ENCODE data around the gene FBXO2. TPM values are rescaled to one million over a fixed set of nuclear protein-coding genes. Genes with fewer than 3 reads are reported as not detected.
A peak's percentile ranks its signal among the peaks of the same experiment; 100 is the strongest.

FBXO2 gene
- total RNA-seq, 1 donor = 2.0 TPM

DNA sequence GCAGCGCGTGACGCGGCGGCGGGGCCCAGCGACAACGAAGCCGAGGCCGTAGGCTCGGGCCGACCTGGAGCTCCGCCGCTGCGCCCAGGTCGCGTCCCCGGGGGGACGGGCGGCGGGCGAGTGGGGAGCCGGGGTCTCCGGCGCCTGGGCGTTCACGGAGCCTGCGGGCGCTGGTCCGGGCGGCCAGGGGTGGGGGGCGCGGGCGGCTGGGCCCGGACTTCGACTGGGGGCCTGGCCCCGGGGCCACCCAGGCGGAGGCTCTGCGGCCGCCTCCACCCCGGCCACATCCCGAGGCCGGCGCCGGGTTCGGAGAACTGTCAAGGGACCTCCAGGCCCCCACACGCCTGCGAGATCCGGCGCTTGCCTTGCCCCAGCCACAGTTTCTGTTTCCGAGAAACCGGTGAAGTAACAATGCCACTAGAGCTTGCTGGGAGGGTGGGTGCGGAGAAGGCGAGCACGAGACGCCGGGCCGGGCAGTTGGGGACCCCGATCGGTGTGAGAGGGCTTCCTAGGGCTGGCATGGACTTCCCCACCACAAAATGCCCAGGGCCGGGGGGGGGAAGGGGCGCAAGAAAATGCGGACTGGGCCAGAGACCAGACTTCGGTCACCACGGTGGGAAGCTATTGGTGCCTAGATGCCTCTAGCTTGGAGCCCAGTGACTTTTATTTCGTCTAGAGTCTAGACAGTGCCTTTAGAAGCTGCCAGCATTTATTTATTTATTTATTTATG lies 10.3 kb upstream of the FBXO2 start:
- TF ChIP-seq, protein P1, sequence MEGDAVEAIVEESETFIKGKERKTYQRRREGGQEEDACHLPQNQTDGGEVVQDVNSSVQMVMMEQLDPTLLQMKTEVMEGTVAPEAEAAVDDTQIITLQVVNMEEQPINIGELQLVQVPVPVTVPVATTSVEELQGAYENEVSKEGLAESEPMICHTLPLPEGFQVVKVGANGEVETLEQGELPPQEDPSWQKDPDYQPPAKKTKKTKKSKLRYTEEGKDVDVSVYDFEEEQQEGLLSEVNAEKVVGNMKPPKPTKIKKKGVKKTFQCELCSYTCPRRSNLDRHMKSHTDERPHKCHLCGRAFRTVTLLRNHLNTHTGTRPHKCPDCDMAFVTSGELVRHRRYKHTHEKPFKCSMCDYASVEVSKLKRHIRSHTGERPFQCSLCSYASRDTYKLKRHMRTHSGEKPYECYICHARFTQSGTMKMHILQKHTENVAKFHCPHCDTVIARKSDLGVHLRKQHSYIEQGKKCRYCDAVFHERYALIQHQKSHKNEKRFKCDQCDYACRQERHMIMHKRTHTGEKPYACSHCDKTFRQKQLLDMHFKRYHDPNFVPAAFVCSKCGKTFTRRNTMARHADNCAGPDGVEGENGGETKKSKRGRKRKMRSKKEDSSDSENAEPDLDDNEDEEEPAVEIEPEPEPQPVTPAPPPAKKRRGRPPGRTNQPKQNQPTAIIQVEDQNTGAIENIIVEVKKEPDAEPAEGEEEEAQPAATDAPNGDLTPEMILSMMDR (IDR thresholded peaks at IDR 0.05; ENCODE audit: insufficient read depth, low read length) = no peak
- peak; percentile 14 for DNase-seq (ENCODE audit: low read depth)
- H3K4me3 ChIP-seq (ENCODE audit: low read depth, low read length) = peak overlapping the region; percentile 61

DNA sequence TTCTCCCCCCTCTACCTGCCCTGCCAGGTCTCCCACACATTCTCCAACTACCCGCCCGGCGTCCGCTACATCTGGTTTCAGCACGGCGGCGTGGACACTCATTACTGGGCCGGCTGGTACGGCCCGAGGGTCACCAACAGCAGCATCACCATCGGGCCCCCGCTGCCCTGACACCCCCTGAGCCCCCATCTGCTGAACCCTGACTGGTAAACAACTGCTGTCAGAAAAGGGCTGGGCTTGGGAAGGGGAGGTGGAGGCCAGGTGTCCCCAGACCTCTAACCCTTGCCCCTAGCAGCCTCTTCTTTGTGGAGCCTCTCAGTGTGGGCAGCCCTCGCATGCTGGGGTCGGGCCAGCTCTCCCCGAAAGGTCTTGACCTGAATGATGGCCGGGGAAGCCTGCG lies 6.9 kb upstream of the FBXO2 start:
- TF ChIP-seq, protein P1 (IDR thresholded peaks at IDR 0.05; ENCODE audit: insufficient read depth, low read length) = no peak
- no peak overlapping the region for H3K4me3 ChIP-seq (ENCODE audit: low read depth, low read length)
- no peak for DNase-seq (ENCODE audit: low read depth)

DNA sequence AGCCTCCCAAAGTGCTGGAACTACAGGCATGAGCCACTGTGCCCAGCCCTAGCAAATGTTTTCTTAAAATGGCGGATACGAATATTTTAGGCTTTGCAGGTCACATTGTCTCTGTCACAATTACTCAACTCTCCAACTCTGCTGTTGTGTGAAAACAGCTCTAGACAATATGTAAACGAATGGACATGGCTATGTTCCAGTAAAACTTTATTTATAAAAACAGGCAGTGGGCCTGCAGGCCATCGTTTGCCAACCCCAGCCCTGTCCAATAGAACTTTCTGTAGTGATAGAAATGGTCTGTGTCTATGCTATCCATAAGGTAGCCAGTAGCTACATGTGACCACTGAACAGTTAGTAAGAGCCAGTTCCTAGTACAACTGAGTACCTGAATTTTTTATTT lies 5.5 kb upstream of the FBXO2 start:
- no peak overlapping the region for H3K4me3 ChIP-seq (ENCODE audit: low read depth, low read length)
- TF ChIP-seq, protein P1 (IDR thresholded peaks at IDR 0.05; ENCODE audit: insufficient read depth, low read length) = no peak
- DNase-seq (ENCODE audit: low read depth) = no peak

DNA sequence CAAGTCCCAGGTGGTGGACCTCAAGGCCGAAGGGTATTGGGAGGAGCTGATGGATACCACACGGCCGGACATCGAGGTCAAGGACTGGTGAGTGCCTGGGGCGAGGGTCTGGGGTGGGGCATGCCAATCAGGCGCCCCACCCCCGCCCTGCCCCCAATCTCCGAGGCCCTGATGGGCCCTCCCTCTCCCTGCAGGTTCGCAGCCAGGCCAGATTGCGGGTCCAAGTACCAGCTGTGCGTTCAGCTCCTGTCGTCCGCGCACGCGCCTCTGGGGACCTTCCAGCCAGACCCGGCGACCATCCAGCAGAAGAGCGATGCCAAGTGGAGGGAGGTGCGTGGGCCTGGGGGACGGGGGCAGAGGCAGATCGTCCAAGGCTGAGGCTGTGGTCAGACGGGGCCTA lies 4.3 kb upstream of the FBXO2 start:
- H3K4me3 ChIP-seq (ENCODE audit: low read depth, low read length) = no peak overlapping the region
- DNase-seq (ENCODE audit: low read depth) = no peak
- TF ChIP-seq, protein P1 (IDR thresholded peaks at IDR 0.05; ENCODE audit: insufficient read depth, low read length) = no peak

DNA sequence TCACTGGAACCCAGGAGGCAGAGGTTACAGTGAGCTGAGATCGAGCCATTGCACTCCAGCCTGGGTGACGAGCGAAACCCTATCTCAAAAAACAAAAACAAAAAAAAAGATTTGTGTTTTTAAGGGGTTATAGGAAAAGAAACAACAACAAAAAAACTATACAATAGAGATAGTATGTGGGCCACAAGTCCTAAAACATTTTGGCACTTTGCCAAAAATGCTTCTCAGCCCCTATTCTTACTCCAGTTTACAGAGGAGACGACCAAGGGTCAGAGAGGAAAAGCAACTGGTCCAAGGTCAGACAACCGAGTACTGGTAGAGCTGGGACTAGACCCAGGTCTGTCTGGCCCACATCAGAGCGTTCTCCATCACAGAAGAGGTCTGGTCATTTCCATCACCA lies 3.4 kb upstream of the FBXO2 start:
- DNase-seq (ENCODE audit: low read depth) = no peak
- TF ChIP-seq, protein P1 (IDR thresholded peaks at IDR 0.05; ENCODE audit: insufficient read depth, low read length) = no peak
- H3K4me3 ChIP-seq (ENCODE audit: low read depth, low read length) = no peak overlapping the region

DNA sequence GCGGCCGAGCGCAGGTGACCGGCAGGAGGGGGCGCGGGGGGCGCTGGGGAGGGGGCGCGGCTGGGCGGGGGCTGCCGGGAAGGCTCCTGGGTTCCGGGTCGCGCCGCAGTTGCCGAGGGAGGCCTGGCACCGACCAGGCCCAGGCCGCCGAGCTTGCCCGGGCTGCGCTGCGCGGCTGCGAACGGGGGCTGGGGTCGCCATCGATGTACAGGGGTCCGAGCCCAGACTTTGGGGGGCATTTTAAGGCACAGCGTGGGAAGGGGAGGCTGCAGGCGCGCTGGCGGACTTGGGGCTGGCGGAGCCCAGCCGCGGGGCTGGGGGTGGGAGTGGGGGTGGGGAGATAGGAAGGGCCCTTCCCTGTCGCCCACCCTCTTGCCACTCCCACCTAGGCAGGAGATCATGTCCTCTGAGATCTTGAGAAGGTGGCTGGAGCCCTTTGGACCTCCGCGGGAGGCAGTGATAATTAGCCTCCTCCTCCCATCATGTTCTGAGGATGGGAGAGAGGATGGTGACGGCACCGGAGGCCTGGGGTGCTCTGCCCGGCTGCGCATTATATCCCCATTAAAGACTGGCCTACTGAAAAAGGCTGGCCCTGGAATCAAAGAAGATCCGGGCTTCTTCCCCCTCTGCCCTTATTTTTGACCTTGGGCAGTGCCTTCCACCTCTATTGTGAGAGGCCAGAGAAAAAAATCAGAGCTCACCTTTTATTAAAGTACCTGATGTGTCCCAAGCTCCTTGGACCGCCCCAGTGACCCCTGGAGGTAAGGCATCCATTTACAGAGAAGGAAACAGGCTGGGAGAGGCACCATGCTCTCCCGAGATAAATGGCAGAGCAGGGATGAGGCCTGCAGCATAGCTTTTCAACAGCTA lies 945 bp upstream of the FBXO2 start:
- peak overlapping the region; percentile 78 for H3K4me3 ChIP-seq (ENCODE audit: low read depth, low read length)
- no peak for DNase-seq (ENCODE audit: low read depth)

More for the DNA sequence above, 945 bp upstream of the FBXO2 start:
- TF ChIP-seq, protein P1 (IDR thresholded peaks at IDR 0.05; ENCODE audit: insufficient read depth, low read length) = no peak
